Smooth muscle cell (in vitro differentiated cells): ENCODE results near the gene NSUN2. TPM values are rescaled to one million over a fixed set of nuclear protein-coding genes. Genes with fewer than 3 reads are reported as not detected.

ENCODE experiments used
- DNase-seq: peaks from one replicate; lab custom pipeline; 2025; ENCODE audit not compliant: unreplicated experiment; lab: John Stamatoyannopoulos, UW
- H2AFZ ChIP-seq: fragments of 200-600 bp; sonication (generic); 2 replicates; pipeline ENCODE4 v1.6.0; 2016; ENCODE audit warnings: antibody characterized with exemption, low read depth, mild to moderate bottlenecking
- H3F3A ChIP-seq: fragments of 200-600 bp; sonication (generic); 2 replicates; pipeline ENCODE4 v1.6.0; 2017; ENCODE audit warnings: antibody characterized with exemption, low read depth
- H3K27ac ChIP-seq: fragments of 200-600 bp; sonication (generic); 2 replicates; pipeline ENCODE4 v1.5.1; 2016; ENCODE audit warnings: low read depth, mild to moderate bottlenecking
- H3K27me3 ChIP-seq: fragments of 200-600 bp; sonication (generic); 2 replicates; pipeline ENCODE4 v1.6.1; 2016; ENCODE audit warnings: low read depth, mild to moderate bottlenecking
- H3K36me3 ChIP-seq: fragments of 200-600 bp; sonication (generic); 2 replicates; pipeline ENCODE4 v1.5.1; 2016; ENCODE audit warnings: low read depth
- H3K4me1 ChIP-seq: fragments of 200-600 bp; sonication (generic); 2 replicates; pipeline ENCODE4 v1.5.1; 2016; ENCODE audit warnings: low read depth
- H3K4me2 ChIP-seq: fragments of 200-600 bp; sonication (generic); 2 replicates; pipeline ENCODE4 v1.6.0; 2016; ENCODE audit warnings: mild to moderate bottlenecking
- H3K4me3 ChIP-seq: fragments of 200-600 bp; sonication (generic); 2 replicates; pipeline ENCODE4 v1.5.1; 2016; ENCODE audit warnings: mild to moderate bottlenecking
- H3K79me2 ChIP-seq: fragments of 200-600 bp; sonication (generic); 2 replicates; pipeline ENCODE4 v1.6.0; 2016; ENCODE audit warnings: low read depth, mild to moderate bottlenecking
- H3K9ac ChIP-seq: fragments of 200-600 bp; sonication (generic); 2 replicates; pipeline ENCODE4 v1.6.0; 2016; ENCODE audit warnings: low read depth
- H3K9me3 ChIP-seq: fragments of 200-600 bp; sonication (generic); replicated peaks from 2 replicates; pipeline ENCODE4 v1.5.1; 2016; ENCODE audit warnings: low read depth
- H4K20me1 ChIP-seq: fragments of 200-600 bp; sonication (generic); 2 replicates; pipeline ENCODE4 v1.6.0; 2016; ENCODE audit warnings: low read depth
- WGBS: methylation state at CpG from one replicate; pipeline ENCODE4 v1.1.7; 2016; ENCODE audit warnings: low lambda C conversion rate; 5-methylcytosine and 5-hydroxymethylcytosine counted together
- polyA plus RNA-seq: library from polyadenylated mRNA; unstranded; fragments of >200 nt; fragmentation: Nextera tagmentation; extraction: Ambion mirVana; gene quantifications from 2 replicates; pipeline ENCODE4 v1.2.1, GENCODE V29; 2016
- total RNA-seq: library from RNA; depleted of rRNA; stranded (reverse); fragments of >200 nt; gene quantifications from 2 replicates; pipeline ENCODE4 v1.2.3, GENCODE V29; 2014
- TF ChIP-seq, protein P1 (sequence below): fragments of 200-600 bp; sonication (generic); IDR thresholded peaks from 2 replicates; pipeline ENCODE4 v1.5.1; 2017; ENCODE audit warnings: borderline replicate concordance, mild to moderate bottlenecking, antibody characterized with exemption; ENCODE audit not compliant: insufficient read depth, poor library complexity, severe bottlenecking

The NSUN2 gene
- total and polyA plus RNA-seq, 2 experiments from 2014 or later, result 29.3 to 34.4 TPM

DNA sequence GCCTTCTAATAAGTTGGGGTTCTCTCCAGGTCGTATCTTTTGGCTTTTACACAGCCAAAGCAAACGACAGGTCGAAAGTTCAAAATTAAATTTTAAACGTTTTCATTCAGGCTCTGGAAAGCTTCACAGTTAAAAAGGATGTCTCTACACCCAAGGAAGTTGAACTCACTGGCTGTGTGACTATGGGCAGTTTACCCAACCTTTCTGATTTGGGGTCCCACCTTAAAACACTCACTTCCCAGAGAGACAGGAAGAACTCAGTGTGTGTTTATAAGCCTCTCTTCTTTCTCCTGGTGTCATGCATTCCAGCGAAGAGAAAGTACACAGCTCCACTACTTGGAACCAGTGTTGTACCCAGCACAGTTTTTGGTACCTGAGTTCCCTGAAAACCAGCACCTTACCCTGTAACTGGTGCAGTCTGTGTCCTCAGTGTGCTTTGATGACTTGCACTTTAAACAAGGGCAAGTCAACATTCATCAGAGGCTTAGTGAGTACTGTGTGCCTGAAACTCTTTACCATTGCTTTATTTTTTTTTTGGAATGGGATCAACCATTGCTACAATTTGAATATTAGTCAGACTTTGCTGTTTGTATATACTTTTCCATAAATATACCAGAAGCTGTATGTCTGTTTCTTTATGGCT is 2.1 kb upstream of the NSUN2 start:
- Histone ChIP-seq H3K27me3 (no peaks in the 10 kb centered on the region), H3K27ac (no peak overlapping the region), H2AFZ (no peak overlapping the region), H3K4me1 (peaks cover 13% of the 10 kb centered on the region), H3K4me3 (peak overlapping the region; percentile 79), H3K9ac (no peak overlapping the region), H3K36me3 (no peaks in the 10 kb centered on the region), H3K9me3 (no peaks in the 10 kb centered on the region), H3K4me2 (peak overlapping the region; percentile 96), H3F3A (no peaks in the 10 kb centered on the region), H3K79me2 (peaks cover 74% of the 10 kb centered on the region), H4K20me1 (peaks cover 55% of the 10 kb centered on the region)
- 77% methylated on average over 5 of the region's 5 CpGs for WGBS
- TF ChIP-seq, protein P1, sequence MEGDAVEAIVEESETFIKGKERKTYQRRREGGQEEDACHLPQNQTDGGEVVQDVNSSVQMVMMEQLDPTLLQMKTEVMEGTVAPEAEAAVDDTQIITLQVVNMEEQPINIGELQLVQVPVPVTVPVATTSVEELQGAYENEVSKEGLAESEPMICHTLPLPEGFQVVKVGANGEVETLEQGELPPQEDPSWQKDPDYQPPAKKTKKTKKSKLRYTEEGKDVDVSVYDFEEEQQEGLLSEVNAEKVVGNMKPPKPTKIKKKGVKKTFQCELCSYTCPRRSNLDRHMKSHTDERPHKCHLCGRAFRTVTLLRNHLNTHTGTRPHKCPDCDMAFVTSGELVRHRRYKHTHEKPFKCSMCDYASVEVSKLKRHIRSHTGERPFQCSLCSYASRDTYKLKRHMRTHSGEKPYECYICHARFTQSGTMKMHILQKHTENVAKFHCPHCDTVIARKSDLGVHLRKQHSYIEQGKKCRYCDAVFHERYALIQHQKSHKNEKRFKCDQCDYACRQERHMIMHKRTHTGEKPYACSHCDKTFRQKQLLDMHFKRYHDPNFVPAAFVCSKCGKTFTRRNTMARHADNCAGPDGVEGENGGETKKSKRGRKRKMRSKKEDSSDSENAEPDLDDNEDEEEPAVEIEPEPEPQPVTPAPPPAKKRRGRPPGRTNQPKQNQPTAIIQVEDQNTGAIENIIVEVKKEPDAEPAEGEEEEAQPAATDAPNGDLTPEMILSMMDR, result no peak
- no peak for DNase-seq

DNA sequence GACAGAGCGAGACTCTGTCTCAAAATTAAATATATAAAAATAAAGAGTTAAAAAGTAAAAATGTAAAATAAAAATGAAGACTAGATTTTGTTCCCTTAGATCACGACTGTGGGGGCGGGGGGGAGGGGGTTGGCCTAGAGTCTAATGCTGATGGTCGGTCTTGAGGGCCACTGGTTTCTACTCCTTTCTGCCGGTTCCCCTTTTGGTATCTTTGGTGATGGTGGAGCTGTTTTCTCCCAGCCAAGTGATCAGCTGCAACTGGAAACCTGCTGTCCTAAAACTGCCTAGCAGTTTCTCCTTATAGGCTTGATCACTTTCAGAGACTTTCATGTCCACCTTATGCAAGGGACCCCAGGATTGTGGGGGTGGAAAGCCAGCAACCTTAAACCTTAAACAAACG is 1.5 kb upstream of the NSUN2 start:
- no peak overlapping the region for H3K9ac ChIP-seq
- H2AFZ ChIP-seq, result peak overlapping the region; percentile 99
- H3K79me2 ChIP-seq, result peaks cover 74% of the 10 kb centered on the region
- no peak for DNase-seq
- 5% methylated on average over 5 of the region's 6 CpGs for WGBS
- H3K36me3 ChIP-seq, result no peaks in the 10 kb centered on the region
- peak overlapping the region; percentile 96 for H3K4me2 ChIP-seq
- peak overlapping the region; percentile 79 for H3K4me3 ChIP-seq
- no peaks in the 10 kb centered on the region for H3F3A ChIP-seq
- no peaks in the 10 kb centered on the region for H3K9me3 ChIP-seq
- H3K27me3 ChIP-seq, result no peaks in the 10 kb centered on the region
- H3K4me1 ChIP-seq, result peaks cover 13% of the 10 kb centered on the region
- no peak overlapping the region for H3K27ac ChIP-seq
- TF ChIP-seq, protein P1, result no peak
- peaks cover 61% of the 10 kb centered on the region for H4K20me1 ChIP-seq

DNA sequence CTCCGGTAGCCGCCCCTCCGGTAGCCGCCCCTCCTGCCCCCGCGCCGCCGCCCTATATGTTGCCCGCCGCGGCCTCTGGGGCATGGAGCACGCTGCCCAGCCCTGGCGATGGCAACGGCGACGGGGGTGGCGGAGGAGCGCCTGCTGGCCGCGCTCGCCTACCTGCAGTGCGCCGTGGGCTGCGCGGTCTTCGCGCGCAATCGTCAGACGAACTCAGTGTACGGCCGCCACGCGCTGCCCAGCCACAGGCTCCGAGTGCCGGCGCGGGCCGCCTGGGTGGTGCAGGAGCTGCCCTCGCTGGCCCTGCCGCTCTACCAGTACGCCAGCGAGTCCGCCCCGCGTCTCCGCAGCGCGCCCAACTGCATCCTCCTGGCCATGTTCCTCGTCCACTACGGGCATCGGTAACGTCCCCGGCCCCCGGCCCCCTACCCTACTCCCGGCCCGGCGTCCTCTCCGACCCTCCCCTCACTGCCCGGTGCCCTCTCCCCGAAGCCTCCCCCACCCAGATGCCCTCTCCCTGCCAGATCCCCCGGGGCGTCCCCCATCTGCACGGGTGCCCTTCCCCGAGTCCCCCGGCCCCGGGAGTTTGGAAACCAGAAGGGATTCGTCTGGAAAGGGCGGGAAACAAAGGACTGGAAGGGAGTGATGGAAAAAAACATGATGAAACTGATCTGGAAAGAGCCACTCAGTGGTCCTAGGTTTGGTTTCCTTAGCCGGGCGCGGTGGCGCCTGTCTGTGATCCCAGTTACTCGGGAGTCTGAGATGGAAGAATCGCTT is 813 bp upstream of the NSUN2 start:
- DNase-seq, result peak; percentile 32

More for the DNA sequence above, 813 bp upstream of the NSUN2 start:
- Histone ChIP-seq H3K27me3 (no peaks in the 10 kb centered on the region), H3K9ac (peak overlapping the region; percentile 91), H3F3A (no peaks in the 10 kb centered on the region), H4K20me1 (peaks cover 63% of the 10 kb centered on the region), H3K4me2 (peak overlapping the region; percentile 96), H3K27ac (no peak overlapping the region), H3K36me3 (peaks cover 4% of the 10 kb centered on the region), H3K4me3 (peak overlapping the region; percentile 79), H3K79me2 (peaks cover 80% of the 10 kb centered on the region), H3K4me1 (peaks cover 13% of the 10 kb centered on the region), H3K9me3 (no peaks in the 10 kb centered on the region), H2AFZ (peak overlapping the region; percentile 99)
- TF ChIP-seq, protein P1, result no peak
- WGBS, result under 1% methylated on average over 53 of the region's 75 CpGs
